HG03354 (cell line): ENCODE measurements around the gene CD34.
A peak's percentile ranks its signal among the peaks of the same experiment; 100 is the strongest.

Source experiments
- ATAC-seq: cut with Tn5 transposase; IDR thresholded peaks from one replicate; pipeline ENCODE4 v1.9.1; 2021; ENCODE audit warnings: mild to moderate bottlenecking; ENCODE audit not compliant: unreplicated experiment, poor library complexity, severe bottlenecking

Gene CD34

GRCh38 chr1:207861442-207862177 is 49.3 kb downstream of the CD34 start:
- no peak for ATAC-seq

- ATAC-seq: no peak
Observed at GRCh38 chr1:207860531-207860930, 50.4 kb downstream of the CD34 start.

- ATAC-seq: no peak
Observed at GRCh38 chr1:207858806-207859205, 52.1 kb downstream of the CD34 start.

GRCh38 chr1:207858281-207858680 is 52.6 kb downstream of the CD34 start:
- no peak for ATAC-seq

GRCh38 chr1:207857447-207857846 is 53.5 kb downstream of the CD34 start:
- no peak for ATAC-seq

- ATAC-seq: no peak
Observed at GRCh38 chr1:207856276-207857023, 54.5 kb downstream of the CD34 start.

GRCh38 chr1:207854001-207854400 is 56.9 kb downstream of the CD34 start:
- no peak for ATAC-seq

GRCh38 chr1:207853372-207853757 is 57.6 kb downstream of the CD34 start:
- no peak for ATAC-seq

GRCh38 chr1:207852576-207853371 is 58.2 kb downstream of the CD34 start:
- no peak for ATAC-seq

- ATAC-seq: no peak
Observed at GRCh38 chr1:207851696-207852095, 59.2 kb downstream of the CD34 start.

GRCh38 chr1:207850621-207851407 is 60.1 kb downstream of the CD34 start:
- no peak for ATAC-seq

GRCh38 chr1:207849646-207850045 is 61.3 kb downstream of the CD34 start:
- no peak for ATAC-seq

- no peak for ATAC-seq
Observed at GRCh38 chr1:207849016-207849415, 61.9 kb downstream of the CD34 start.

- peak; percentile 73 for ATAC-seq
Observed at GRCh38 chr1:207848234-207848633, 62.7 kb downstream of the CD34 start.

- ATAC-seq: no peak
Observed at GRCh38 chr1:207847116-207847515, 63.8 kb downstream of the CD34 start.

- no peak for ATAC-seq
Observed at GRCh38 chr1:207845109-207845508, 65.8 kb downstream of the CD34 start.

GRCh38 chr1:207844371-207844770 is 66.6 kb downstream of the CD34 start:
- ATAC-seq: no peak

GRCh38 chr1:207842506-207842905 is 68.4 kb downstream of the CD34 start:
- ATAC-seq: no peak

GRCh38 chr1:207841901-207842300 is 69.0 kb downstream of the CD34 start:
- ATAC-seq: no peak

- ATAC-seq: no peak
Observed at GRCh38 chr1:207841293-207841692, 69.6 kb downstream of the CD34 start.
